ENCODE measurements around the gene PTGFR.
A peak's percentile ranks its signal among the peaks of the same experiment; 100 is the strongest.

The PTGFR gene

GRCh38 chr1:78549891-78550290 is 59.1 kb downstream of the PTGFR start:
- TF ChIP-seq, protein P1, sequence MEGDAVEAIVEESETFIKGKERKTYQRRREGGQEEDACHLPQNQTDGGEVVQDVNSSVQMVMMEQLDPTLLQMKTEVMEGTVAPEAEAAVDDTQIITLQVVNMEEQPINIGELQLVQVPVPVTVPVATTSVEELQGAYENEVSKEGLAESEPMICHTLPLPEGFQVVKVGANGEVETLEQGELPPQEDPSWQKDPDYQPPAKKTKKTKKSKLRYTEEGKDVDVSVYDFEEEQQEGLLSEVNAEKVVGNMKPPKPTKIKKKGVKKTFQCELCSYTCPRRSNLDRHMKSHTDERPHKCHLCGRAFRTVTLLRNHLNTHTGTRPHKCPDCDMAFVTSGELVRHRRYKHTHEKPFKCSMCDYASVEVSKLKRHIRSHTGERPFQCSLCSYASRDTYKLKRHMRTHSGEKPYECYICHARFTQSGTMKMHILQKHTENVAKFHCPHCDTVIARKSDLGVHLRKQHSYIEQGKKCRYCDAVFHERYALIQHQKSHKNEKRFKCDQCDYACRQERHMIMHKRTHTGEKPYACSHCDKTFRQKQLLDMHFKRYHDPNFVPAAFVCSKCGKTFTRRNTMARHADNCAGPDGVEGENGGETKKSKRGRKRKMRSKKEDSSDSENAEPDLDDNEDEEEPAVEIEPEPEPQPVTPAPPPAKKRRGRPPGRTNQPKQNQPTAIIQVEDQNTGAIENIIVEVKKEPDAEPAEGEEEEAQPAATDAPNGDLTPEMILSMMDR (IDR thresholded peaks at IDR 0.05; ENCODE audit: insufficient read depth, low read depth, low read length, missing control alignments) = no peak
- DNase-seq (ENCODE audit: low read depth) = no peak
- no peak overlapping the region for H3K4me3 ChIP-seq (ENCODE audit: low read length)

DNA sequence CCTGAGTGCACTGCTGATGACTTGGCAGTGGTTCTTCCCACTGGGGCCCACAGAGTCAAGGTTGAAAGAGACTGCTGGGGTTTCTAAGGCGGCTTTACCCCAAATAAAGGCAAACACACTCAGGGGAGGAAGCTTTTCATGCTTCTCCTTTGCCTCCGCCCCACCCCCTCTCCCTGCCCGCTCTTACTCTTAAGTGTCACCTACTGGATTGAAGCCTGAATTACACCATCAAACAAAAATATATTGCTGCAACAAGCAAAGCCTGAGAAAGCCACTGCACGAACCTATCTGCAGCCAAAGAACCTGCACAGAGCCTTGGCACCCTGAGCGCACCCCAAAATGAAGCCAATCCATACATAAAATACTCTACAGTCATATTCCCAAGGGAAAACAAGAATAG is 63.1 kb downstream of the PTGFR start:
- DNase-seq (ENCODE audit: low read depth) = peak; percentile 24
- TF ChIP-seq, protein P1 (IDR thresholded peaks at IDR 0.05; ENCODE audit: insufficient read depth, low read depth, low read length, missing control alignments) = no peak
- H3K4me3 ChIP-seq (ENCODE audit: low read length) = no peak overlapping the region

- no peak overlapping the region for H3K4me3 ChIP-seq (ENCODE audit: low read length)
- TF ChIP-seq, protein P1 (IDR thresholded peaks at IDR 0.05; ENCODE audit: insufficient read depth, low read depth, low read length, missing control alignments) = no peak
- no peak for DNase-seq (ENCODE audit: low read depth)
These were observed 64.1 kb downstream of the PTGFR start for GRCh38 chr1:78554840-78555239.

DNA sequence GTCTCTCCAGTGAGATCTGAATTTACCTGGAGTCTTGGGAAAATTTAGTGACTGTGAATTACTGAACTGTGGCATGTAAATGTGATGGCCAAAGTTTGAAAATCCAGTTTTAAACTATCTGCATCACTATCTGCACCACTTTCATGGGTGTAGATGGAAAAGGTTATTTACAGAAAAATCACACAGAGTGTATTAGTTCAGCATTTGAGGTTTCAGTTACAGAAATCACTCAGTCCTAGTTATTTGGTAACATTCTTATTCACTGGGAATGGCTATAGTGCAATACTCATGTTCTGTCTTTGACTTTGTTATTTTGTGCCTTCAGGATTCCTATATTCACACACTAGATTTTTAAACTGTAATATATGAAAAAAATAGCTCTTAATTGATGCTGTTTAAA is 68.9 kb downstream of the PTGFR start:
- no peak for DNase-seq (ENCODE audit: low read depth)
- H3K4me3 ChIP-seq (ENCODE audit: low read length) = no peak overlapping the region
- TF ChIP-seq, protein P1 (IDR thresholded peaks at IDR 0.05; ENCODE audit: insufficient read depth, low read depth, low read length, missing control alignments) = no peak

- DNase-seq (ENCODE audit: low read depth) = peak; percentile 37
- H3K4me3 ChIP-seq (ENCODE audit: low read length) = no peak overlapping the region
- TF ChIP-seq, protein P1 (IDR thresholded peaks at IDR 0.05; ENCODE audit: insufficient read depth, low read depth, low read length, missing control alignments) = no peak
These were observed 70.0 kb downstream of the PTGFR start for GRCh38 chr1:78560811-78561210.

- TF ChIP-seq, protein P1 (IDR thresholded peaks at IDR 0.05; ENCODE audit: insufficient read depth, low read depth, low read length, missing control alignments) = no peak
- no peak overlapping the region for H3K4me3 ChIP-seq (ENCODE audit: low read length)
- DNase-seq (ENCODE audit: low read depth) = no peak
These were observed 71.1 kb downstream of the PTGFR start for GRCh38 chr1:78561856-78562255.

DNA sequence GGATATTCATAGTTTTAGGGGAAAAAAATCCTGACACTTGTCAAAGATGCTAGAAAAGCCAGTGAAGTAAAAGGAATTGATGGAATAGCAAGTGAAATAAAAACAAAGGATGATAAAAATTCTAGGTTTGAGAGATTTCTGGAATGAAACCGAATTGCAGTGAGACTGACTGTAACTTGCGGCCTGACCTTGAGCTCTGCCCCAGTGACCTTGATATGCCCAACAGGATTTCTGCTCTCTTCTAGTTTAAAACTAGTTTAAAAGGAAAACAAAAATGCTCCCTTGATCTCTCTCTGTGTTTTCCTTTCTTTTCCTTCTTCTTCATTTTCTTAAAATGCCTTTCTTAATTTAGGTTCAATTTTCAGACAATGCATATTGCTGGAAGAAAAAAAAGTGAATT is 74.6 kb downstream of the PTGFR start:
- DNase-seq (ENCODE audit: low read depth) = no peak
- H3K4me3 ChIP-seq (ENCODE audit: low read length) = no peak overlapping the region
- TF ChIP-seq, protein P1 (IDR thresholded peaks at IDR 0.05; ENCODE audit: insufficient read depth, low read depth, low read length, missing control alignments) = no peak

All from epithelial cell of esophagus (primary cell).